AG04450 (cell line): Measurements from ENCODE around the gene PITPNM3. TPM values are rescaled to one million over a fixed set of nuclear protein-coding genes. Genes with fewer than 3 reads are reported as not detected.

Experiments used
- CTCF ChIA-PET: fragments of 300-600, 350-600 bp; formaldehyde crosslinking; extraction: SDS; loops from one replicate; lab custom pipeline; 2022; ENCODE audit warnings: antibody characterized with exemption, inconsistent platforms; lab: Charles Lee
- POLR2A ChIA-PET: fragments of 350-600 bp; formaldehyde crosslinking; extraction: SDS; loops from one replicate; lab custom pipeline; 2021; ENCODE audit warnings: antibody characterized with exemption, inconsistent platforms; lab: Yijun Ruan, JAX
- DNase-seq: peaks from one replicate; pipeline ENCODE4 v3.0.0-alpha.2; 2011; ENCODE audit warnings: low read depth, low spot score
- H3K27ac ChIP-seq: one replicate; pipeline ENCODE4 v1.5.1; 2012; ENCODE audit warnings: low read depth, low read length, control low read depth
- H3K27me3 ChIP-seq: one replicate; pipeline ENCODE4 v1.6.0; 2012; ENCODE audit warnings: low read length; ENCODE audit not compliant: control insufficient read depth, insufficient read depth
- H3K4me3 ChIP-seq: 2 replicates; pipeline ENCODE4 v1.5.1; 2011; ENCODE audit warnings: mild to moderate bottlenecking, low read depth, low read length, control low read depth
- H3K9me3 ChIP-seq: 2 replicates; pipeline ENCODE4 v1.5.1; 2012; ENCODE audit warnings: low read length; ENCODE audit not compliant: control insufficient read depth, insufficient read depth
- polyA plus RNA-seq: library from polyadenylated mRNA; depleted of rRNA; stranded (reverse); fragments of >200 nt; gene quantifications from 2 replicates; pipeline ENCODE4 v1.2.3, GENCODE V29; 2011
- TF ChIP-seq, protein P1 (sequence below): IDR thresholded peaks from 2 replicates; pipeline ENCODE4 v1.5.1; 2011; ENCODE audit warnings: low read depth, low read length, control low read depth, inconsistent platforms

Gene PITPNM3
- polyA plus RNA-seq, 1 experiment, result 0.38 TPM

DNA sequence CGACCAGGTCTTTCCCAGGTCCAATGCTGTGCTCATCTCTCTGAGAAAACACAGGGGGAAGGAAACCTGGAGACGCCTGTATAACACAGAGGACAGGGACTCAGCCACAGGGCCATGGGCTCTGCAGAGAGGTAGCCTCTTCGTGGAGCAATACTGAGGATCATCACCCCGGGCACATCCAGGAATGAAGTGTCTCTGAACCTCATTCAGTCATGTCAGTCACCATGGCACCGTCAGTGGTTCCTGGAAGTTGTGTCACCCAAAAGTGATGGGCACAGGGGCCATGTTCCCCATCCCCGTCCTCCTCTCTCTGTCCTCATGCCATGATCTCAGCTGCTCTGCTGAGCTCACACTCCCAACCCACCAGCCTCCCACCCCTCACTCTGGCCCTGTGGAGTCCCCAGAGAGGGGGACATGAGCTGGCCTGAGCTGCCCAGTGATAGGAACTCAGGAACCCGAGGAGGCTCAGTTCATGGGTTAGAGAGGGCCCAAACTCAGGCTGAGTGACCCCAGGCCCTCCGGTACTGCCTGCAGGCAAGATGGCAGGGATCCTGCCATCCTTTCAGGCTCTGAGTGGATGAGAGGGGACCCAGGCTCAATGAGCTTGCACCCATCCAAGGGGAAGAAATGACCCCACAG, 53.4 kb downstream of the PITPNM3 start:
- H3K27ac ChIP-seq, result no peak overlapping the region
- TF ChIP-seq, protein P1, sequence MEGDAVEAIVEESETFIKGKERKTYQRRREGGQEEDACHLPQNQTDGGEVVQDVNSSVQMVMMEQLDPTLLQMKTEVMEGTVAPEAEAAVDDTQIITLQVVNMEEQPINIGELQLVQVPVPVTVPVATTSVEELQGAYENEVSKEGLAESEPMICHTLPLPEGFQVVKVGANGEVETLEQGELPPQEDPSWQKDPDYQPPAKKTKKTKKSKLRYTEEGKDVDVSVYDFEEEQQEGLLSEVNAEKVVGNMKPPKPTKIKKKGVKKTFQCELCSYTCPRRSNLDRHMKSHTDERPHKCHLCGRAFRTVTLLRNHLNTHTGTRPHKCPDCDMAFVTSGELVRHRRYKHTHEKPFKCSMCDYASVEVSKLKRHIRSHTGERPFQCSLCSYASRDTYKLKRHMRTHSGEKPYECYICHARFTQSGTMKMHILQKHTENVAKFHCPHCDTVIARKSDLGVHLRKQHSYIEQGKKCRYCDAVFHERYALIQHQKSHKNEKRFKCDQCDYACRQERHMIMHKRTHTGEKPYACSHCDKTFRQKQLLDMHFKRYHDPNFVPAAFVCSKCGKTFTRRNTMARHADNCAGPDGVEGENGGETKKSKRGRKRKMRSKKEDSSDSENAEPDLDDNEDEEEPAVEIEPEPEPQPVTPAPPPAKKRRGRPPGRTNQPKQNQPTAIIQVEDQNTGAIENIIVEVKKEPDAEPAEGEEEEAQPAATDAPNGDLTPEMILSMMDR, result no peak
- CTCF ChIA-PET, result interaction anchor here (2.1 kb wide), 1 partner anchor 30 kb away, joined by 5 read pairs; no protein-coding TSS in a partner anchor
- H3K9me3 ChIP-seq, result no peaks in the 10 kb centered on the region; the same call in 1 of the 2 replicates
- POLR2A ChIA-PET, result no interaction called here
- DNase-seq, result no peak
- H3K4me3 ChIP-seq, result no peak overlapping the region
- peaks cover 3% of the 10 kb centered on the region for H3K27me3 ChIP-seq

DNA sequence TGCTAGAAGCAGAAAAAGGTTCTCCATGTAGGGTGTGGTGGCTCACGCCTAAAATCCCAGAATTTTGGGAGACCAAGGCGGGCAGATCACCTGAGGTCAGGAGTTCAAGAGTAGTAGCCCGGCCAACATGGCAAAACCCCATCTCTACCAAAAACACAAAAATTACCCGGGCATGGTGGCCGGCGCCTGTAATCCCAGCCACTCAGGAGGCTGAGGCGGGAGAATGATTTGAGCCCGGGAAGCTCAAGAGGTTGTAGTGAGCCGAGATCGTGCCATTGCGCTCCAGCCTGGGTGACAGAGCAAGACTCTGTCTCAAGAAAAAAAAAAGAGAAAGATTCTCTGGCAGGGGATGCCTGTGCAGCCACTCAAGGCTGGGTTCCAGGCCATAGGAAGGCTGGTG, 54.2 kb downstream of the PITPNM3 start:
- CTCF ChIA-PET, result no interaction called here
- no peak for DNase-seq

DNA sequence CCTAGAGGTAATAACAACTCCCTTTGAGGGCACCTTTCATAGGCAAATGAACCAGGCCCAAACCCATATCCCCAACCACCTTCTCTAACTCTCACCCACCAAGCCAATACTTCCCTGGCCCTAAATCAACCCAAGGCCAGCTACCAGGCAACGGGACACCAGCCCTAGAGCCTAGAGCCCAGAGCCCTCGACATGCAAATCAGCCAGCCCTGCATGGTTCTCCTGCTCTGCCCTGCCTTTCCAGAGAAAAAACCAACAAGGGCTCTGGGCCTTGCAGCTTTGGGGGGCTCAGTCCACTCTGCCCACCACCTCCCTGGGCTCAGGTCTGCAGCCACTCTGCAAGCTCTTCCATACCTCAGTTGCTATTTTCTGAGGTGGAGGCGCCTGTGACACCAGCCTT, 55.0 kb downstream of the PITPNM3 start:
- ChIA-PET CTCF (no interaction called here), POLR2A (no interaction called here)

More for the DNA sequence above, 54.2 kb downstream of the PITPNM3 start:
- Histone ChIP-seq H3K27ac (no peak overlapping the region), H3K27me3 (peaks cover 7% of the 10 kb centered on the region), H3K4me3 (no peak overlapping the region), H3K9me3 (no peaks in the 10 kb centered on the region; the same call in 1 of the 2 replicates)
- POLR2A ChIA-PET, result no interaction called here
- TF ChIP-seq, protein P1, result no peak

DNA sequence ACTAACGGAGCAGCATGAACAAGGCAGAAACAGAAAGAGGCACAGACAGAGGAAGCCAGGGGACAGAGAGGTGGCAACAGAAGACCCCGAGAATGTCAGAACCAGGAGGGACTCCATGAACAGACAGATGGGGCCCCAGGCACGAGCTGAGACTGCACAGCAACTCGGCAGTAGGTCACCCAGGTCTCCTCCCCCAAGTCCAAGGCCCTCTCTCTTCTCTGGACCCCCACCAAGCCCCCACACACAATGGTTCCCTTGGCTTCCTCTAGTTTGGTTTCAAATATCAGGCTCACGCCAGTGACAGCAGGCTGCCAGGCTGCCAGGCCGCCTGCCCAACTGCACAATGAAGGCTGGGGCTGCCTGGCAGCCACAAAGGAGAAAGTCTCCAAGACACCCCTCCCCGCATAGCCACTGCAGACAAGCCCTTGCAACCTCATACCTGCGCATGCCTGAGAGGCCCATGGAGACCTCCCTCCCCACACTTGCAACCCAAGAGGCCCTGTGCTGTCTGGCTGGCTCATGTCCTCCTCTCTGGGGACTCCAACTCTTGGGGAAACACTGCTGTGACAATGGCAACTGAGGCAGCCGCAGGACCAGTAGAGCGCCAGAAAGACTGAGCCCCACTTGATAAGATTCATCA, 57.3 kb downstream of the PITPNM3 start:
- ChIA-PET POLR2A (no interaction called here), CTCF (no interaction called here)
- Histone ChIP-seq H3K27me3 (peaks cover 18% of the 10 kb centered on the region), H3K27ac (no peak overlapping the region), H3K4me3 (no peak overlapping the region), H3K9me3 (no peaks in the 10 kb centered on the region; the same call in 1 of the 2 replicates)
- TF ChIP-seq, protein P1, result no peak
- no peak for DNase-seq

More for the DNA sequence above, 55.0 kb downstream of the PITPNM3 start:
- Histone ChIP-seq H3K27me3 (peaks cover 9% of the 10 kb centered on the region), H3K9me3 (no peaks in the 10 kb centered on the region; the same call in 1 of the 2 replicates), H3K27ac (no peak overlapping the region), H3K4me3 (no peak overlapping the region)
- TF ChIP-seq, protein P1, result no peak
- DNase-seq, result no peak

DNA sequence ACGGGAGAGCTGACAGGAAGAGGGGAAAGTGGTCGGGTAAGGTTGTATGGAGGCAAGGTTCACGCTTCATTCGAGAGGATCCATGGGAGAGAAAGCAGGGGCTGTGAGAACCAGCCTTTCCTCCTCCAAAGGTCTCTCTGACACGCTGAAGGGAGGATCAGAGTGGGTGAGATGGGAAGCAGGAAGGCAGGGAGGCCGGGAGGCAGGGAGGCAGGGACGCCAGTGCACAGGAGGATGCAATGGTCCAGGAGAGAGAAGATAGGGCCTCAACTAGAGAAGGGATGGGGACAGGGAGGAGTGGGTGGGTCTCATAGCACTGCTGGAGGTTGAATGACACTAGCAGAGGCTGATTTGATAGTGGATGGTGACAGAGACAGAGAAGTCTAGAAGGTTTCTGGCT, 58.0 kb downstream of the PITPNM3 start:
- DNase-seq, result no peak
- Histone ChIP-seq H3K4me3 (no peak overlapping the region), H3K27ac (no peak overlapping the region), H3K27me3 (peaks cover 18% of the 10 kb centered on the region), H3K9me3 (no peaks in the 10 kb centered on the region; the same call in 1 of the 2 replicates)
- TF ChIP-seq, protein P1, result no peak
- ChIA-PET POLR2A (no interaction called here), CTCF (no interaction called here)
